Neural crest cell (in vitro differentiated cells): Measurements from ENCODE around the gene STRIT1. TPM values are rescaled to one million over a fixed set of nuclear protein-coding genes. Genes with fewer than 3 reads are reported as not detected.
A peak's percentile ranks its signal among the peaks of the same experiment; 100 is the strongest.

Experiments
- DNase-seq: peaks from one replicate; pipeline ENCODE4 v3.0.0; 2021; ENCODE audit warnings: low read depth, mixed read lengths, low spot score
- H3K27ac Mint-ChIP-seq: one replicate; pipeline ENCODE4 v1.8.0; 2021; ENCODE audit warnings: mild to moderate bottlenecking, mixed read lengths; ENCODE audit not compliant: unreplicated experiment
- H3K27me3 Mint-ChIP-seq: 2 replicates; pipeline ENCODE4 v1.8.0; 2021; ENCODE audit warnings: low read depth, mild to moderate bottlenecking, mixed read lengths
- H3K36me3 Mint-ChIP-seq: 2 replicates; pipeline ENCODE4 v1.8.0; 2021; ENCODE audit warnings: low read depth, mild to moderate bottlenecking, mixed read lengths
- H3K4me1 Mint-ChIP-seq: 2 replicates; pipeline ENCODE4 v1.8.0; 2021; ENCODE audit warnings: mixed read lengths
- H3K4me3 Mint-ChIP-seq: one replicate; pipeline ENCODE4 v1.8.0; 2021; ENCODE audit warnings: mild to moderate bottlenecking, mixed read lengths
- H3K9me3 Mint-ChIP-seq: 2 replicates; pipeline ENCODE4 v1.8.0; 2021; ENCODE audit warnings: mixed read lengths
- total RNA-seq: library from RNA; stranded (reverse); gene quantifications from 2 replicates; pipeline ENCODE4 v1.2.1, GENCODE V29; 2021
- TF ChIP-seq, protein P1 (sequence below): fragments of 200-600 bp; sonication (generic); conservative IDR thresholded peaks from 2 replicates; pipeline ENCODE4 v1.5.0; 2021; ENCODE audit warnings: antibody characterized with exemption, mild to moderate bottlenecking

STRIT1 gene
- total RNA-seq, 1 donor from 2014 or later = not detected

DNA sequence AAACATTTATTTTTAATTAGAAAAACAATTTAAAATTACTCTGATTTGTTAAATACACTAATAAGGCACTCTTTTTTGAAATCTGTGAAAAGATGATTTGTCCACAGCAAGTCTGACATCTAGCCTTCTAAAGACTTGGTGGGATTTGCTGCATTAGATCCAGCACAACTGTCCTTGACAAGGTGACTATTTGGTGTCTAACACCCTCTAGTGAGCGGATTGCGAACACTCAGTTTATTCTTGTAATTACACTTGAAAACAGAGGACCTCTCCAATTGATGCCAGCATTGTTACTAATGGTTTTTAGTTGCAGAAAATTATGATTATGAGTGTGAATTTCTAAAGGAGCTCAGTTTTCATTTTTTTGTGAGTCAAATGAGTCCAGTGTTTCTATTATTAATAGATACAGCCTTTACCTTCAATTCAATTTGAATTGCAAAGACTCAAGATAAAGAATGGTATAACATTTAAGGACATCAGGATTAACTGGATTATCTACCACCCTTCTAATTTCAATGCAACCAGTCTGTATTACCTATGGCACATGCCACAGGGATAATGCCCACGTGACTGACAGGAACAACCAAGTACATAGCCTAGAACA is 29.7 kb upstream of the STRIT1 start:
- H3K9me3 Mint-ChIP-seq = no peaks in the 10 kb centered on the region
- peak; percentile 43 for DNase-seq
- no peak overlapping the region for H3K4me3 Mint-ChIP-seq
- H3K27me3 Mint-ChIP-seq = no peaks in the 10 kb centered on the region
- no peaks in the 10 kb centered on the region for H3K36me3 Mint-ChIP-seq
- no peaks in the 10 kb centered on the region for H3K4me1 Mint-ChIP-seq
- H3K27ac Mint-ChIP-seq = no peak overlapping the region
- TF ChIP-seq, protein P1, sequence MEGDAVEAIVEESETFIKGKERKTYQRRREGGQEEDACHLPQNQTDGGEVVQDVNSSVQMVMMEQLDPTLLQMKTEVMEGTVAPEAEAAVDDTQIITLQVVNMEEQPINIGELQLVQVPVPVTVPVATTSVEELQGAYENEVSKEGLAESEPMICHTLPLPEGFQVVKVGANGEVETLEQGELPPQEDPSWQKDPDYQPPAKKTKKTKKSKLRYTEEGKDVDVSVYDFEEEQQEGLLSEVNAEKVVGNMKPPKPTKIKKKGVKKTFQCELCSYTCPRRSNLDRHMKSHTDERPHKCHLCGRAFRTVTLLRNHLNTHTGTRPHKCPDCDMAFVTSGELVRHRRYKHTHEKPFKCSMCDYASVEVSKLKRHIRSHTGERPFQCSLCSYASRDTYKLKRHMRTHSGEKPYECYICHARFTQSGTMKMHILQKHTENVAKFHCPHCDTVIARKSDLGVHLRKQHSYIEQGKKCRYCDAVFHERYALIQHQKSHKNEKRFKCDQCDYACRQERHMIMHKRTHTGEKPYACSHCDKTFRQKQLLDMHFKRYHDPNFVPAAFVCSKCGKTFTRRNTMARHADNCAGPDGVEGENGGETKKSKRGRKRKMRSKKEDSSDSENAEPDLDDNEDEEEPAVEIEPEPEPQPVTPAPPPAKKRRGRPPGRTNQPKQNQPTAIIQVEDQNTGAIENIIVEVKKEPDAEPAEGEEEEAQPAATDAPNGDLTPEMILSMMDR = peak; percentile 91

DNA sequence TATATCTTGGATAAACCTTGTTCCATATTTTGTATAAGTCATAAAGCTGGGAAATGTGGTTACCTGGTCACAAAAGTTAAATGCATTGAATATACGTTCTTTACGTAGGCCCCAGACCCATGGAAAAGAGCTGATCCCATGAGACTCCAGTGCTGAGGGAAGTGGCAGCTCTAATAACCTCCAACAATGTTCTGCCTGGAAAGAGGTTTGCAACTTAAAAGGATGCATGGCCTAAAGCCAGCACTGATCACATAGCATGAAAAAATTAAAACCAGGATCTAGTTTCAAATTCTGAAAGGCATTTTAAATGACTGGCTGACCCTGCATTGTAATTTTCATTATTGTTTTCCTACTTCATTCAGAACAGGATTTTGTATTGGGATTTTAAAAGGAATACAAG is 27.9 kb upstream of the STRIT1 start:
- H3K4me1 Mint-ChIP-seq = no peaks in the 10 kb centered on the region
- DNase-seq = no peak
- H3K27ac Mint-ChIP-seq = no peak overlapping the region
- no peaks in the 10 kb centered on the region for H3K9me3 Mint-ChIP-seq
- TF ChIP-seq, protein P1 = no peak
- no peaks in the 10 kb centered on the region for H3K27me3 Mint-ChIP-seq
- no peaks in the 10 kb centered on the region for H3K36me3 Mint-ChIP-seq
- H3K4me3 Mint-ChIP-seq = no peak overlapping the region

DNA sequence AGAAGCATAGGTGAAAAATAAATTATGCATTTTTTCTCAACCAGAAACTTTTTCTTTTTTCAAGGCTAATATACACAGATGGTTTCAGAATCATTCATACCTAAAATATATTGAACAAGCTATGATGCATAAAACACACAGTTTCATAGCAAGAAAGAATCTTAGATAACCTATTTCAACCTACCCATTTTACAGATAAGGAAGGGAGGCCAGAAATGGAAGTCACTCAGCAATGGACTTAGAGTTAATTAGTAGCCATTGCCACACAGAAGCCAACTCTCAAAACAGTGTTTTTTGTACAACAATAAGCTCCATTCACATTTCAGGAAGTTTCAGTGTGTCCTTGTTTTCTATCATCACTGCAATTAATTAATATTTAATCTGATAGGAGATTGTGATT is 27.5 kb upstream of the STRIT1 start:
- no peaks in the 10 kb centered on the region for H3K36me3 Mint-ChIP-seq
- TF ChIP-seq, protein P1 = no peak
- no peak overlapping the region for H3K27ac Mint-ChIP-seq
- H3K4me3 Mint-ChIP-seq = no peak overlapping the region
- DNase-seq = no peak
- no peaks in the 10 kb centered on the region for H3K9me3 Mint-ChIP-seq
- no peaks in the 10 kb centered on the region for H3K27me3 Mint-ChIP-seq
- no peaks in the 10 kb centered on the region for H3K4me1 Mint-ChIP-seq

DNA sequence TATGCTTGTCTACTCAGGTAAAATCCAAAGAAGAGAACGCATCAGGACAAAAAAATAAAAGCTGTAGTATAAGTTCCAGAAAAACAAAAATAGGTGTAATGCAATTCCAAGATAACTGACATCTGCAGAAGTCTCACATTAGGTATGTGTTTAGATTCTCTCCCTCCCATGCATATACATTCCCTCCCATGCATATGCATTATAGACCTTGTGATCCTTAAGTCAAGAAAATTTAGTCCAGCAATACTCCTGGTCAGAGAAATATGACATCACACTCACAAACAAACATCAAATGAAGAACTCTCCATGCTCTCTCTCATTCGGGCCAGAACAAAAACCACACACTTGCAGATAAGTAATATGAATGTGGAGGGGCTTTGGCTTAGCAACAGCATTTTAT is 25.3 kb upstream of the STRIT1 start:
- Mint-ChIP-seq H3K36me3 (no peaks in the 10 kb centered on the region), H3K27ac (no peak overlapping the region), H3K4me3 (no peak overlapping the region), H3K9me3 (no peaks in the 10 kb centered on the region), H3K27me3 (no peaks in the 10 kb centered on the region), H3K4me1 (no peaks in the 10 kb centered on the region)
- DNase-seq = no peak
- TF ChIP-seq, protein P1 = no peak

DNA sequence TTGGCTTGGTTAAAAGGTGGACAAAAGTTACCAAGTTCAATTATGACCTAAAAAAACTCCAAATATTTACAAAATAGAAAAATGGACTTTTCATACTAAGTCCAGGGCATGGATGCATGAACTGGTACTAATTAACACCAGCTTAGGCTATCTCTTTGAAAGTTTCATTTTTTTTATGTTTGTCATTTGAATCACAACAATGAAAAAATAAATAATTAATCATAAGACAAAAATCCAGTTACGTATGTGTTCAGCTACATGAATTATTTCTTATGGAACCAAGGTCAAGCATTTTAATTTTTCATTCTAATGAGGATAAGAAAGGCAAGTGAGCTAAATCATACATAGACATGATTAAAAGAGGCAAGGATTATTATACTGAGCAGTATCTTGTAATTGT is 23.7 kb upstream of the STRIT1 start:
- Mint-ChIP-seq H3K4me3 (no peak overlapping the region), H3K27me3 (no peaks in the 10 kb centered on the region), H3K27ac (no peak overlapping the region), H3K9me3 (no peaks in the 10 kb centered on the region), H3K4me1 (no peaks in the 10 kb centered on the region), H3K36me3 (no peaks in the 10 kb centered on the region)
- no peak for DNase-seq
- TF ChIP-seq, protein P1 = no peak
